ENCODE measurements around the gene TSPAN5. TPM values are rescaled to one million over a fixed set of nuclear protein-coding genes. Genes with fewer than 3 reads are reported as not detected.

TSPAN5 gene
- total RNA-seq, 2 donors from 2014 or later = 3.5 to 5.3 TPM

GRCh38 chr4:98625920-98626319 is 32.5 kb downstream of the TSPAN5 start:
- DNase-seq (ENCODE audit: low spot score) = no peak
- intact Hi-C loops (cut with DNase I) = no loop called here

- DNase-seq (ENCODE audit: low spot score) = no peak
- intact Hi-C loops (cut with DNase I) = no loop called here
Measured at GRCh38 chr4:98625399-98625798, 33.0 kb downstream of the TSPAN5 start.

- intact Hi-C loops (cut with DNase I) = no loop called here
- no peak for DNase-seq (ENCODE audit: low spot score)
Measured at GRCh38 chr4:98624642-98625041, 33.8 kb downstream of the TSPAN5 start.

- intact Hi-C loops (cut with DNase I) = no loop called here
- DNase-seq (ENCODE audit: low spot score) = no peak
Measured at GRCh38 chr4:98624144-98624543, 34.3 kb downstream of the TSPAN5 start.

GRCh38 chr4:98623126-98623802 is 35.1 kb downstream of the TSPAN5 start:
- DNase-seq (ENCODE audit: low spot score) = no peak
- intact Hi-C loops (cut with DNase I) = no loop called here

GRCh38 chr4:98620087-98620784 is 38.2 kb downstream of the TSPAN5 start:
- no peak for DNase-seq (ENCODE audit: low spot score)
- intact Hi-C loops (cut with DNase I) = no loop called here

- no peak for DNase-seq (ENCODE audit: low spot score)
- intact Hi-C loops (cut with DNase I) = no loop called here
Measured at GRCh38 chr4:98619180-98619579, 39.2 kb downstream of the TSPAN5 start.

GRCh38 chr4:98618680-98619079 is 39.7 kb downstream of the TSPAN5 start:
- no peak for DNase-seq (ENCODE audit: low spot score)
- intact Hi-C loops (cut with DNase I) = no loop called here

GRCh38 chr4:98617358-98618047 is 40.9 kb downstream of the TSPAN5 start:
- intact Hi-C loops (cut with DNase I) = no loop called here
- no peak for DNase-seq (ENCODE audit: low spot score)

- intact Hi-C loops (cut with DNase I) = no loop called here
- no peak for DNase-seq (ENCODE audit: low spot score)
Measured at GRCh38 chr4:98615991-98616390, 42.4 kb downstream of the TSPAN5 start.

GRCh38 chr4:98614662-98615061 is 43.7 kb downstream of the TSPAN5 start:
- intact Hi-C loops (cut with DNase I) = no loop called here
- no peak for DNase-seq (ENCODE audit: low spot score)

- intact Hi-C loops (cut with DNase I) = no loop called here
- no peak for DNase-seq (ENCODE audit: low spot score)
Measured at GRCh38 chr4:98614094-98614493, 44.3 kb downstream of the TSPAN5 start.

GRCh38 chr4:98613453-98614075 is 44.8 kb downstream of the TSPAN5 start:
- no peak for DNase-seq (ENCODE audit: low spot score)

GRCh38 chr4:98612318-98613250 is 45.8 kb downstream of the TSPAN5 start:
- intact Hi-C loops (cut with DNase I) = no loop called here

More at GRCh38 chr4:98613453-98614075, 44.8 kb downstream of the TSPAN5 start:
- intact Hi-C loops (cut with DNase I) = no loop called here

GRCh38 chr4:98611677-98612317 is 46.6 kb downstream of the TSPAN5 start:
- intact Hi-C loops (cut with DNase I) = no loop called here

More at GRCh38 chr4:98612318-98613250, 45.8 kb downstream of the TSPAN5 start:
- DNase-seq (ENCODE audit: low spot score) = no peak

GRCh38 chr4:98610926-98611676 is 47.3 kb downstream of the TSPAN5 start:
- intact Hi-C loops (cut with DNase I) = no loop called here
- DNase-seq (ENCODE audit: low spot score) = no peak

More at GRCh38 chr4:98611677-98612317, 46.6 kb downstream of the TSPAN5 start:
- no peak for DNase-seq (ENCODE audit: low spot score)

GRCh38 chr4:98610431-98610830 is 48.0 kb downstream of the TSPAN5 start:
- DNase-seq (ENCODE audit: low spot score) = no peak
- intact Hi-C loops (cut with DNase I) = no loop called here

- intact Hi-C loops (cut with DNase I) = no loop called here
- no peak for DNase-seq (ENCODE audit: low spot score)
Measured at GRCh38 chr4:98609934-98610333, 48.5 kb downstream of the TSPAN5 start.

Data from posterior vena cava (tissue), 2 donors.